Ishikawa (cell line): Measurements from ENCODE around the gene EHHADH.

Experiments
- CREB1 ChIP-seq: IDR thresholded peaks from 2 replicates; pipeline ENCODE4 v1.6.1; 2012; ENCODE audit warnings: low read depth
- EP300 ChIP-seq: IDR thresholded peaks from 2 replicates; pipeline ENCODE4 v1.6.1; 2012; ENCODE audit warnings: borderline replicate concordance
- TAF1 ChIP-seq: IDR thresholded peaks from 2 replicates; pipeline ENCODE4 v1.6.1; 2012; ENCODE audit warnings: low read depth, mild to moderate bottlenecking
- YY1 ChIP-seq: IDR thresholded peaks from 2 replicates; pipeline ENCODE4 v1.6.1; 2012; ENCODE audit warnings: low read depth
- TF ChIP-seq, protein P1 (sequence below): IDR thresholded peaks from 2 replicates; pipeline ENCODE4 v1.6.1; 2012

DNA sequence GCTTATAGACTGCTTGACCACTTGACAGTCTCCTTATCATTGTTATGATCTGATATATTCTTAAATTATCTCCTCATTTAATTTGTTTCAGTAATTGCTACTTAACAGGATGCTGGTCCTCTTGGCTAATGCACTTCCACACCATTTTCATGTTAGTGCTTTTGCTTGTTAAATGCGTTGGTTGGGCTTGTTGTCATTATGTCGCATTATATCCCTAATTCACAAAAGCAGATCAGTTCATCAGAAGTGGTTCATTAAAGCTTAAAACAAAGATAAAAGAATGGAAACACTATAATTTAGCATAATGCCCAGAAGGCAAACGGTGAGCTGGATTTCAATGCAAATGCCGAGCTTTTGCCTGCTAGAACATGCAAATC, 17.1 kb upstream of the EHHADH start:
- TF ChIP-seq YY1 (no peak), CREB1 (no peak), EP300 (no peak), TAF1 (no peak)
- TF ChIP-seq, protein P1, sequence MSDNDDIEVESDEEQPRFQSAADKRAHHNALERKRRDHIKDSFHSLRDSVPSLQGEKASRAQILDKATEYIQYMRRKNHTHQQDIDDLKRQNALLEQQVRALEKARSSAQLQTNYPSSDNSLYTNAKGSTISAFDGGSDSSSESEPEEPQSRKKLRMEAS, result no peak
